Omental fat pad (tissue), 4 donors: ENCODE results near the gene METTL25B. TPM values are rescaled to one million over a fixed set of nuclear protein-coding genes. Genes with fewer than 3 reads are reported as not detected.

Source experiments
- ATAC-seq: fragments of 150-250 bp; one replicate; pipeline ENCODE4 v1.9.1; 2016; ENCODE audit warnings: mild to moderate bottlenecking, moderate library complexity; ENCODE audit not compliant: low FRiP score
- DNase-seq: peaks from one replicate; pipeline ENCODE4 v3.0.0-alpha.2; 2019; ENCODE audit warnings: low spot score
- total RNA-seq, 4 donors: library from RNA; depleted of rRNA; stranded (reverse); fragments of >200 nt; gene quantifications; one replicate each; pipeline ENCODE4 v1.1.0, GENCODE V29; 2016
- TF ChIP-seq, protein P1 (sequence below), 3 donors: fragments of 450-650 bp; IDR thresholded peaks; one replicate each; pipeline ENCODE4 v1.5.1; 2016 to 2017; ENCODE audit warnings: antibody characterized with exemption in 3 of 3, mild to moderate bottlenecking in 3 of 3, moderate library complexity in 2 of 3

Gene METTL25B
- total RNA-seq, 4 donors from 2014 or later: 12.1 to 25.4 (median 18.8) TPM

DNA sequence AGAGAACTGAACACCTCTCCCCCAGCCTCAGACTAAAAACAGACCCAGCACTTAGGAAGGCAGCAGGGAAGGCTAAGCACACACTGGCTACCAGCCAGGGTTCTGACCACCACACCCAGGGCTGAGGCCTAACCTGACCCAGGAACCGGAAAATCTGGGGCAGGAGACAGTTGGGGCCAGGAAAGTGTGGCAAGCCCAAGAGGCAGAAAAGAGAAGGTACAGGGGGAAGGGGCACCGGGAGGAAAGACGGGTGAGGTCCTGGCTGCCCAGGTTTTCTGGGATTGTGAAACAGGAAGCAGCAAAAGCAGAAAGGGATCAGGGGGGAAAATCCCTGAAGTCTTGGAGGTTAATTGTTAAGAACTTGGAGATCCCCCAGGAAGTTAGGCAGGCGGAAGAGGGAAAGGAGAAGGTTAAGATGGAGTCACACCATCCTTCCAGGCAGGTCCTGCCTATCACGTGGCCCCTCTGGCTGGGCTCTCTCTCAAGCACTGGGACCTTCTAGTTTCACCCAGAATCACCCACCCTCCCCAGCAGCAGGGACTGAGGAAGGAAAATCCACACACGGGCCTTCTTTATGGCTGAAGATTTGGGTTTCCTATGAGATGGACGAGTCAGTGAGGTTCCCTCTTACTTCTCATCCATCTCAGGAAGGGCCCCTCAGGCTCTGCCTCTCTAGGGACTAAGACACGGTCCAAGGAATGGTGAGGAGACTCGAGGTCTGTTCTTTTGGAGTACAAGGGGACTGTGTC lies 20.6 kb downstream of the METTL25B start:
- DNase-seq (no peak), ATAC-seq (peak; percentile 10)
- TF ChIP-seq, protein P1, sequence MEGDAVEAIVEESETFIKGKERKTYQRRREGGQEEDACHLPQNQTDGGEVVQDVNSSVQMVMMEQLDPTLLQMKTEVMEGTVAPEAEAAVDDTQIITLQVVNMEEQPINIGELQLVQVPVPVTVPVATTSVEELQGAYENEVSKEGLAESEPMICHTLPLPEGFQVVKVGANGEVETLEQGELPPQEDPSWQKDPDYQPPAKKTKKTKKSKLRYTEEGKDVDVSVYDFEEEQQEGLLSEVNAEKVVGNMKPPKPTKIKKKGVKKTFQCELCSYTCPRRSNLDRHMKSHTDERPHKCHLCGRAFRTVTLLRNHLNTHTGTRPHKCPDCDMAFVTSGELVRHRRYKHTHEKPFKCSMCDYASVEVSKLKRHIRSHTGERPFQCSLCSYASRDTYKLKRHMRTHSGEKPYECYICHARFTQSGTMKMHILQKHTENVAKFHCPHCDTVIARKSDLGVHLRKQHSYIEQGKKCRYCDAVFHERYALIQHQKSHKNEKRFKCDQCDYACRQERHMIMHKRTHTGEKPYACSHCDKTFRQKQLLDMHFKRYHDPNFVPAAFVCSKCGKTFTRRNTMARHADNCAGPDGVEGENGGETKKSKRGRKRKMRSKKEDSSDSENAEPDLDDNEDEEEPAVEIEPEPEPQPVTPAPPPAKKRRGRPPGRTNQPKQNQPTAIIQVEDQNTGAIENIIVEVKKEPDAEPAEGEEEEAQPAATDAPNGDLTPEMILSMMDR (IDR thresholded peaks at IDR 0.05): no peak

DNA sequence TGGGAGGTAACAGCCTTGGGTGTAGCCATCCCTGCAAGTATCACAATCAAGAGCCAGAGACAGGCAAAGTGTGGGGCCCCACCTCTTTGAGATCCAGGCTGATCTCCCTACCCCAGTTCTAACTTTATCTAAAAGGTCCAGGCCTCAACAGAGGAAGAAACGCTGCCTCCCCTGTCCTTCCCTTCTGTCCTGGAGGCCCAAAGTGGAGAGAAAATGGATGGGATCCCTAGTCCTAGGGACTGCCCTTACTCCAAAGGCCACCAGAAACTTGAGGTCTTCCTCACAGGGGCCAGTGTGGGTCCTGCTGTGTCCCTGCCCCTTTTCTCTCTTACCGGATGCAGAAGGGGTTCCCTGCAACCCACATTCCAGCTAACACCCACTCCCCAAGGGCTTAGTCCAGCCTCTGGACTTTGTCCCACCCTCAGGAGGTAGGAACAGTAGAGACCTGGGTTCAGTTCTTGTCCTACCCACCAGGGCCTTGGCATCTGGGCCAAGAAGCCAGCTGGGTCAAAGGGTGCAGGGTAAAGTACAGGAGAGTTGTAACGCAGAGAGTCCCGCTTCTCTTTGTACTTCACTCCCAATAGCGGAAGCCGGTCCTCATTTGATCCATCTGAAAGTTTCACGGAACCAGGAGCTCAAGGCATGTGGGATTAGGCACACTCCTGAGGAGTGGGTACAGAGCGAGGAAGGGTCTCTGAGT lies 21.3 kb downstream of the METTL25B start:
- TF ChIP-seq, protein P1 (IDR thresholded peaks at IDR 0.05): no peak
- DNase-seq (no peak), ATAC-seq (no peak)

DNA sequence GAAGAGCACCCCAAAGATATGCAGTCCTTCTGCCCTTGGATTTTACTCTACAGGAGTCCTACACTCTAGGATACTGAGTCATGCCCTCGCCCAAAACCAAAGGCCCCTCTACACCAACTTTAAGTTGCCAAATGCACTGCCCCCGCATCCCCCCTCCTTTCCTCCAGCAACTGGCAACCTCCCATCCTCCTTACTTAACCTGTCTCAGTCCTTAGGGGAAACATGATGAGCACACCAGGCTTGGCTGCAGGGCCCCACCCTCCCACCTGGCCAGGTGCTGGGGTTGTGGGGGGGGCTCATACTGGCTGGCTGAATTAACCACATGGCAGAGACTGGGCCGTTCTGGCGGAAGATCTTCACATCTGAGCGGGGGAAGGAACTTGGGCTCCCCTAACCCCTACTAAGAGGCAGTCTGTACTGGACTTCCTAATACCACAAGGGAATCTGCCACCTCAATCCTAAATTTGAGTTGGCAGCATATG lies 22.0 kb downstream of the METTL25B start:
- ATAC-seq (peak; percentile 30), DNase-seq (peak; percentile 48)
- TF ChIP-seq, protein P1 (IDR thresholded peaks at IDR 0.05): no peak

DNA sequence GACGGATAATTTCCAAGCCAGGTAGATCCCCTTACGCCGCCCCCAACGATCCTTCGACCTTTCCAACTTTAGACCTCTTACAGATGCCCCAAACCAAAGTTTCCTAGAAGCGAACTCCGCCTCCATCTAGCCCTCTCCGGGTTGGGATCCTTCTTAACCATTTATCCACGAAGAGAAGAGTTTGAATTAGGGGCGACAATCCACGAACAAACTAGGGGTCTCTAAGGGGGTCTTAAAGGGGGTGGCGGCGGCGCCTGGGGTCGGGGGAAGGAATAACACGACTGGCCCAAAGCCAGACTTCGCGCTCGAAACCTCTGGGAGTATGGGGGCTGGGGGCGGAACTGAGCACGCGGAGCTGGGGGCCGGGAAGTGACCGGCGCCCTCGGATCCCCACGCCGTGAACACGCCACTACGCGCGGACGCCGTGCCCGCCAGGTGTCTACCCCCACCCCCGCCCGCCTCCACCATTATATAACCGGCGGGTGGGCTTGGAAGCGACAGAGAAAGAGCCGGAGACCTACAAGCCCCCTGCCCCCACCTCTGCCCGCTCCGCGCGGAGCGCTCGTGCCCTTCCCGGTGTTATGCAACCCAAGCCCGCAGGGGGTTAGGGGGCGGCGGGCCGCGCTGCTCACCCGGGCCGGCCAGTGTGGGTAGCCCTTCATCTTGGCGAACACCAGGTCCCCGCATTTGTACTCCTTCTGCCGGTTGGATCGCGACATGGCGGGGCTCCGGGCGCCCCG lies 22.6 kb downstream of the METTL25B start:
- no peak for ATAC-seq
- DNase-seq: no peak
- TF ChIP-seq, protein P1 (IDR thresholded peaks at IDR 0.05): no peak

DNA sequence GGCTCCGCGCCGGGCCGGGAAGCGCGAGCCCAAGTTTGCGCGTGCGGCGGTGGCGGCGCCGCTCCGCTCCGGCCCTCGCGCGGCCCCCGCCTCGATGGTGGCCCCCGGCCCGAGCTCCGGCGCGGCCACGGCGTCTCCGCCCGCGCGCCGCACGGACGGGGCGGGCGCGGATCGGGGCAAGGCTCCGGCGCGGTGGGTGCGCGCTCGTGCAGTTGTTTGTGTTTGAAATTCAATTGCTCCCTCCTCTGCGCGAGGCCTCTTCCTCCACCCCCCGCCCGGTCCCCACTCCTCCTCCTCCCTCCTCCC lies 23.1 kb downstream of the METTL25B start, which contains the start of gene HDGF:
Gene HDGF (minus strand): TSS at position 225 of the 306 bp plus-strand sequence. CDS start 246 bp downstream, outside the sequence.
- DNase-seq: no peak
- TF ChIP-seq, protein P1 (IDR thresholded peaks at IDR 0.05): no peak
- no peak for ATAC-seq

DNA sequence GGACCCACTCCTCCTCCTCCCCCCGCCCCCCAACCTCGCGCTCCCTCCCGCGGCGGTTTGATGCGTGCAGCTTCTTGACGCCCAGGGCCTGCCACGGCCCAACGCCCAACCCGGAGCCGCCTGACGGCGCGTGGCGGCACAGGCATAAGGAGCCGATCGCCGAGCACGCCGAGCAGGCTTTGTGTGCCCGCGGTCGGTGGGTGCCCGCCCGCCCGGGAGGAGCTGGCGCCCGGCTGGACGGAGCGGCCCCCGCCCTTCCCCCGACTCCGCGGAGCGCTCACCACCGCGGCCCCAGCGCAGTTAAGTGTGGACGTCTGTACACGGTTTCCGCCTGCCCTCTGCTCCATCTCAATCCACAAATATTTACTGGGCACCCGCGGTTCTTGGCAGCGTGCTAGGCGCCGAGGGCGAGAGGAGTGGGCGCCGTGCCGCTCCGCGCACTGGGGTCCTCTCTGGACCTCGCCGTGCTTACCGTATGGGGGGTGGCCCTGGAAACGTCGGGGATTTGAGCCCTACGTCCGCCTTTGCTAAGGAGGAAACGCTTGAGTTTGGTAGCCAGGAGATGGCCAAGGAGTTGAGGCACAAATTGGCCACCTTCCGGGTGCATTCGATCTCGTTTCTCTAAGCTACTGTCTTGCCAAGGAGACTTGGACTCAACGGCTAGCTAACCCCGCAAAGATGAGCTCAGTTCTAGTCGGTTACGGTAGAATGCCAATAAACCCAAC lies 23.6 kb downstream of the METTL25B start:
- peak; percentile 82 for DNase-seq
- TF ChIP-seq, protein P1 (IDR thresholded peaks at IDR 0.05): no peak
- ATAC-seq: peak; percentile 70
